GM18520 (cell line): Measurements from ENCODE around the gene RAD23B.

Experiments used
- ATAC-seq: cut with Tn5 transposase; IDR thresholded peaks from one replicate; pipeline ENCODE4 v1.9.1; 2021; ENCODE audit not compliant: unreplicated experiment

The RAD23B gene

GRCh38 chr9:107266624-107267368 lies 16.3 kb upstream of the RAD23B start:
- ATAC-seq, result no peak

- no peak for ATAC-seq
These were observed 14.5 kb upstream of the RAD23B start for GRCh38 chr9:107268560-107268959.

GRCh38 chr9:107269254-107269653 lies 13.8 kb upstream of the RAD23B start:
- no peak for ATAC-seq

- ATAC-seq, result no peak
These were observed 13.4 kb upstream of the RAD23B start for GRCh38 chr9:107269681-107270080.

- no peak for ATAC-seq
These were observed 13.0 kb upstream of the RAD23B start for GRCh38 chr9:107270082-107270481.

- ATAC-seq, result no peak
These were observed 12.5 kb upstream of the RAD23B start for GRCh38 chr9:107270580-107270979.

- no peak for ATAC-seq
These were observed 9.4 kb upstream of the RAD23B start for GRCh38 chr9:107273634-107274033.

GRCh38 chr9:107274096-107274495 lies 9.0 kb upstream of the RAD23B start:
- ATAC-seq, result peak; percentile 81

- no peak for ATAC-seq
These were observed 8.1 kb upstream of the RAD23B start for GRCh38 chr9:107274953-107275422.

GRCh38 chr9:107275530-107275929 lies 7.5 kb upstream of the RAD23B start:
- ATAC-seq, result no peak

GRCh38 chr9:107276966-107277710 lies 5.9 kb upstream of the RAD23B start:
- ATAC-seq, result no peak

GRCh38 chr9:107277801-107278200 lies 5.3 kb upstream of the RAD23B start:
- ATAC-seq, result no peak

- ATAC-seq, result no peak
These were observed 4.0 kb upstream of the RAD23B start for GRCh38 chr9:107279086-107279485.

GRCh38 chr9:107280543-107280942 lies 2.5 kb upstream of the RAD23B start:
- ATAC-seq, result no peak

GRCh38 chr9:107281184-107281583 lies 1.9 kb upstream of the RAD23B start:
- ATAC-seq, result no peak

GRCh38 chr9:107281922-107282667 lies 984 bp upstream of the RAD23B start:
- ATAC-seq, result no peak

GRCh38 chr9:107283623-107284616 lies 841 bp downstream of the RAD23B start:
- peak; percentile 19 for ATAC-seq

GRCh38 chr9:107284636-107285035 lies 1.6 kb downstream of the RAD23B start:
- no peak for ATAC-seq

- no peak for ATAC-seq
These were observed 2.2 kb downstream of the RAD23B start for GRCh38 chr9:107285286-107285685.

- ATAC-seq, result no peak
These were observed 3.0 kb downstream of the RAD23B start for GRCh38 chr9:107286057-107286456.
